GM12865 (cell line): ENCODE measurements around the gene GRIPAP1.
A peak's percentile ranks its signal among the peaks of the same experiment; 100 is the strongest.

Source experiments
- DNase-seq: peaks from one replicate; pipeline ENCODE4 v3.0.0; 2010; ENCODE audit warnings: low read depth
- H3K4me3 ChIP-seq: 2 replicates; pipeline ENCODE4 v1.5.1; 2011; ENCODE audit warnings: mild to moderate bottlenecking, low read depth, low read length, control low read depth
- CTCF ChIP-seq: IDR thresholded peaks from 2 replicates; pipeline ENCODE4 v1.5.1; 2011; ENCODE audit warnings: low read length, control low read depth, low read depth, inconsistent platforms; ENCODE audit not compliant: insufficient read depth; ENCODE audit errors: missing control alignments

Gene GRIPAP1

GRCh38 chrX:49002091-49002935, at the start of gene GRIPAP1:
TSS of gene GRIPAP1 (minus strand) at chrX:49002264. CDS start at chrX:49002229, 35 bp downstream.
- peak; percentile 94 for DNase-seq
- peak within 1 kb of the TSS; percentile 77 for H3K4me3 ChIP-seq
- no peak for TF ChIP-seq CTCF

- DNase-seq = no peak
- TF ChIP-seq CTCF = no peak
- H3K4me3 ChIP-seq = peak overlapping the region; percentile 45
Measured at GRCh38 chrX:49043987-49044281, 41.9 kb upstream of the GRIPAP1 start.

- peak; percentile 98 for DNase-seq
Measured at GRCh38 chrX:49043220-49043986, 41.3 kb upstream of the GRIPAP1 start, which contains the start of gene TFE3. TSS of gene TFE3 (minus strand) at chrX:49043357. CDS start at chrX:49043226, 131 bp downstream.

GRCh38 chrX:49042581-49043219, 40.6 kb upstream of the GRIPAP1 start:
- no peak for TF ChIP-seq CTCF
- H3K4me3 ChIP-seq = peak overlapping the region; percentile 82
- DNase-seq = peak; percentile 6

More at GRCh38 chrX:49043220-49043986, 41.3 kb upstream of the GRIPAP1 start, which contains the start of gene TFE3:
- peak within 1 kb of the TSS; percentile 82 for H3K4me3 ChIP-seq
- peak; percentile 56 for TF ChIP-seq CTCF

GRCh38 chrX:49041744-49042580, 39.9 kb upstream of the GRIPAP1 start:
- no peak for TF ChIP-seq CTCF
- peak overlapping the region; percentile 82 for H3K4me3 ChIP-seq
- DNase-seq = peak; percentile 13

- no peak for TF ChIP-seq CTCF
- DNase-seq = no peak
- H3K4me3 ChIP-seq = no peak overlapping the region
Measured at GRCh38 chrX:49040376-49040955, 38.4 kb upstream of the GRIPAP1 start.
